ENCODE measurements around the gene SYNGAP1.

DNA sequence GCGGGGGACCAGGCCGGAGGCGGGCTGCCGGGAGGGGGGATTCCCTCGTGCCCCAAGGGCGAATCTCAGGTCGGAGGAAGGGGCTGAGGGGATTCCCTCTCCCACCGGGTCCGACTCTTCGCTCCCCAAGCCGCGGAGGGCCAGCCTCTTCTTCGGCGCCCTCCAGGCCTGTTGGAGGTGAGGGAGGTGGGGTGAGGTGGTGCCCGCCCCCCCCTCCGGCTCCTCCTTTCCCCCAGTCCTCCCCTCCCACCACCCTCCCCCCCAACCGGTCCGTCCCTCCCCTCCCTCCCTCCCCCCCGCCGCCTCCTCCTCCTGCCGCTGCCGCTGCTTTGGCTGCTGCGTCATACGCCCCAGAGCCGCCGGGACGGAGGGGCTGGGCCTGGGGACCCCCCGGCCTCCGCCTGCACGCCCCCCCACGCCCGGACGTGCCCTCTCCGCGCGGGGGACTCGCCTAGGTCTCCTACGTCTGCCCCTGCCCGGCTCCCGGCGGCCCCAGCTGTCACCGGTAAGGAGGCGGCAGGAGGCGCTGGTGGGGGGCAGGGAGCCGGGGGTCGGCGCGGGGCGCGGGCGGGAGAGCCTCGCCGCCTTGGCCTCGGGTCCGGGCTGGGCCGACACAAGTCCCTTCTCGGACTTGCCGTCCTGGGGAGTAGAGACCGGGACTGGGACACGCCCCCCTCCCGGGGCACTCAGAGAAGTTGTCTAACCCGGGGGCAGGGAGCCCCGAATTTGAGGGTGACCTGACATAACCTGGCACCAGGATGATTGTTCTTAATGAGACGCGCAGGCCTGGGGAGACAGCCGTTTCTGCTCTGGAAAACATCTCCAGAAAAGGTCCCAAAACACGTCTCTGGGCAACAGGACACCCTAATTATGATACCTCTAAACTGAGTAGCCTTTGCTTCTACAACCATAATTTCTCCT, 8.9 kb upstream of the SYNGAP1 start, which contains the start of gene PHF1:
- TF ChIP-seq, protein P1, sequence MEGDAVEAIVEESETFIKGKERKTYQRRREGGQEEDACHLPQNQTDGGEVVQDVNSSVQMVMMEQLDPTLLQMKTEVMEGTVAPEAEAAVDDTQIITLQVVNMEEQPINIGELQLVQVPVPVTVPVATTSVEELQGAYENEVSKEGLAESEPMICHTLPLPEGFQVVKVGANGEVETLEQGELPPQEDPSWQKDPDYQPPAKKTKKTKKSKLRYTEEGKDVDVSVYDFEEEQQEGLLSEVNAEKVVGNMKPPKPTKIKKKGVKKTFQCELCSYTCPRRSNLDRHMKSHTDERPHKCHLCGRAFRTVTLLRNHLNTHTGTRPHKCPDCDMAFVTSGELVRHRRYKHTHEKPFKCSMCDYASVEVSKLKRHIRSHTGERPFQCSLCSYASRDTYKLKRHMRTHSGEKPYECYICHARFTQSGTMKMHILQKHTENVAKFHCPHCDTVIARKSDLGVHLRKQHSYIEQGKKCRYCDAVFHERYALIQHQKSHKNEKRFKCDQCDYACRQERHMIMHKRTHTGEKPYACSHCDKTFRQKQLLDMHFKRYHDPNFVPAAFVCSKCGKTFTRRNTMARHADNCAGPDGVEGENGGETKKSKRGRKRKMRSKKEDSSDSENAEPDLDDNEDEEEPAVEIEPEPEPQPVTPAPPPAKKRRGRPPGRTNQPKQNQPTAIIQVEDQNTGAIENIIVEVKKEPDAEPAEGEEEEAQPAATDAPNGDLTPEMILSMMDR (IDR thresholded peaks at IDR 0.05; ENCODE audit: low read depth, low read length), result no peak
- TF ChIP-seq EZH2phosphoT487 (IDR thresholded peaks at IDR 0.05; ENCODE audit: low read depth), result no peak

Data from OCI-LY3 (cell line).